Vagina (tissue), 2 donors: ENCODE results near the gene GOSR2. TPM values are rescaled to one million over a fixed set of nuclear protein-coding genes. Genes with fewer than 3 reads are reported as not detected.

Experiments used
- DNase-seq, 2 donors: peaks; one replicate each; pipeline ENCODE4 v3.0.0-alpha.2; 2017; ENCODE audit errors: extremely low spot score in 2 of 2
- H3K27ac ChIP-seq: fragments of 200-600 bp; sonication (generic); one replicate; pipeline ENCODE4 v1.5.1; 2019
- H3K27me3 ChIP-seq: fragments of 200-600 bp; sonication (generic); one replicate; pipeline ENCODE4 v1.5.1; 2019
- H3K36me3 ChIP-seq, 2 donors: fragments of 200-600 bp; sonication (generic); one replicate each; pipeline ENCODE4 v1.5.1; 2017 to 2019
- H3K4me1 ChIP-seq: fragments of 200-600 bp; sonication (generic); one replicate; pipeline ENCODE4 v1.5.1; 2019
- H3K4me3 ChIP-seq, 2 donors: fragments of 200-600 bp; sonication (generic); 1 replicate in 1 of 2; 2 replicates in 1 of 2; pipeline ENCODE4 v1.5.1; 2016 to 2019
- H3K9me3 ChIP-seq: fragments of 200-600 bp; sonication (generic); one replicate; pipeline ENCODE4 v1.5.1; 2019
- POLR2A ChIP-seq, 2 donors: fragments of 450-650 bp; IDR thresholded peaks; one replicate each; pipeline ENCODE4 v1.6.1; 2017; ENCODE audit warnings: antibody characterized with exemption in 2 of 2, mild to moderate bottlenecking in 2 of 2, moderate library complexity in 2 of 2
- POLR2AphosphoS5 ChIP-seq, 2 donors: sonication (generic); formaldehyde crosslinking; IDR thresholded peaks; one replicate each; pipeline ENCODE4 v1.9.0; 2017; ENCODE audit warnings: antibody characterized with exemption in 2 of 2, mild to moderate bottlenecking in 2 of 2, low read depth in 1 of 2; ENCODE audit not compliant: insufficient read depth in 1 of 2
- intact Hi-C: fragments of 100-400 bp; cut with DNase I; formaldehyde crosslinking; loops from one replicate; pipeline ENCODE4 v1.15.1; 2023
- total RNA-seq: library from RNA; depleted of rRNA; stranded (reverse); fragments of >200 nt; gene quantifications from one replicate; pipeline ENCODE4 v1.2.3, GENCODE V29; 2016
- TF ChIP-seq, protein P1 (sequence below), 3 experiments: fragments of 450-650 bp in 2 of 3; fragments of 200-600 bp in 1 of 3; sonication (generic) in 1 of 3; IDR thresholded peaks; one replicate each; pipeline ENCODE4 v1.5.1; 2017 to 2019; ENCODE audit warnings: antibody characterized with exemption in 3 of 3, mild to moderate bottlenecking in 2 of 3, moderate library complexity in 2 of 3

The GOSR2 gene
- total RNA-seq, 1 donor from 2014 or later = 48.1 TPM

GRCh38 chr17:46949291-46950174, 26.6 kb downstream of the GOSR2 start:
- peaks cover 12% of the 10 kb centered on the region for H3K4me1 ChIP-seq
- DNase-seq = no peak
- intact Hi-C loops = no loop called here
- no peaks in the 10 kb centered on the region for H3K27me3 ChIP-seq
- H3K36me3 ChIP-seq = no peaks in the 10 kb centered on the region
- H3K9me3 ChIP-seq = no peaks in the 10 kb centered on the region
- no peak for TF ChIP-seq POLR2A (IDR thresholded peaks at IDR 0.05)
- TF ChIP-seq, protein P1, sequence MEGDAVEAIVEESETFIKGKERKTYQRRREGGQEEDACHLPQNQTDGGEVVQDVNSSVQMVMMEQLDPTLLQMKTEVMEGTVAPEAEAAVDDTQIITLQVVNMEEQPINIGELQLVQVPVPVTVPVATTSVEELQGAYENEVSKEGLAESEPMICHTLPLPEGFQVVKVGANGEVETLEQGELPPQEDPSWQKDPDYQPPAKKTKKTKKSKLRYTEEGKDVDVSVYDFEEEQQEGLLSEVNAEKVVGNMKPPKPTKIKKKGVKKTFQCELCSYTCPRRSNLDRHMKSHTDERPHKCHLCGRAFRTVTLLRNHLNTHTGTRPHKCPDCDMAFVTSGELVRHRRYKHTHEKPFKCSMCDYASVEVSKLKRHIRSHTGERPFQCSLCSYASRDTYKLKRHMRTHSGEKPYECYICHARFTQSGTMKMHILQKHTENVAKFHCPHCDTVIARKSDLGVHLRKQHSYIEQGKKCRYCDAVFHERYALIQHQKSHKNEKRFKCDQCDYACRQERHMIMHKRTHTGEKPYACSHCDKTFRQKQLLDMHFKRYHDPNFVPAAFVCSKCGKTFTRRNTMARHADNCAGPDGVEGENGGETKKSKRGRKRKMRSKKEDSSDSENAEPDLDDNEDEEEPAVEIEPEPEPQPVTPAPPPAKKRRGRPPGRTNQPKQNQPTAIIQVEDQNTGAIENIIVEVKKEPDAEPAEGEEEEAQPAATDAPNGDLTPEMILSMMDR (IDR thresholded peaks at IDR 0.05) = no peak
- TF ChIP-seq POLR2AphosphoS5 (IDR thresholded peaks at IDR 0.05; ENCODE audit: insufficient read depth in 1 of 2, low read depth in 1 of 2) = no peak
- no peak overlapping the region for H3K27ac ChIP-seq
- H3K4me3 ChIP-seq = no peak overlapping the region

DNA sequence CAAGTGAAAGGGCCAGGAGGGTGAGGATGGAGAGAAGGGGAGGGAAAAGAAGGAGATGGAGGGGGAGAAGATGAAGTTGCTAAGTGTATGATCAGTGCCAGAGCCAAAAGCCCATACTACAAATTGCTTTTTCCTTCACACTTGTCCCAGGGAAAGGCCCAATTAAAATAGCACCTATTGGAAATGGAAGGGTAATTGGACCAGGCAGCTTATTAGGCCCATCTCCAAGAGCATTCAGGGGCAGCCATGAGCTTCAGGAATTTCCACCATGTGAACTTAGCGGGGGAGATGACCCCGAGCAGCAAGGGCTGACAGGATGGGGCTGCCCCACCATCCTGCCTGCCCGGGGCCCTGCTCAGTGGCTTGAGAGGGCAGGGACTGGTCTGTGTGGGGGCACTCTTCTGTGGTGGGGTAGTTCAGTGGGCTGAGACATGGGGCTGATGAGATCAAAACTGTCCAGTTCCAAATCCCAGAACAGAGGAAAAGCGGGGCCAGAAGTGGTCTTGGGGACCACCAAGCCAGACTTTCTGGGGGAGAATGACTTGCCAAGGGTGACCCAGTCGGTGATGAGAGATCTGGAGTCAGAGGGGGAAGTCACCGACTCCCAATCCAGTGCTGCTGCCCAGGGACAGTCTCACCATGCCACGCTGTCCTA, 27.5 kb downstream of the GOSR2 start:
- no peak for TF ChIP-seq POLR2AphosphoS5 (IDR thresholded peaks at IDR 0.05; ENCODE audit: insufficient read depth in 1 of 2, low read depth in 1 of 2)
- TF ChIP-seq POLR2A (IDR thresholded peaks at IDR 0.05) = no peak
- TF ChIP-seq, protein P1 (IDR thresholded peaks at IDR 0.05) = no peak
- peaks cover 3% of the 10 kb centered on the region for H3K4me1 ChIP-seq
- intact Hi-C loops = no loop called here

GRCh38 chr17:46950997-46951621, 28.1 kb downstream of the GOSR2 start:
- Histone ChIP-seq H3K27me3 (no peaks in the 10 kb centered on the region), H3K9me3 (no peaks in the 10 kb centered on the region), H3K36me3 (no peaks in the 10 kb centered on the region), H3K4me1 (no peaks in the 10 kb centered on the region), H3K27ac (no peak overlapping the region), H3K4me3 (no peak overlapping the region)
- intact Hi-C loops = no loop called here
- no peak for DNase-seq
- TF ChIP-seq, protein P1 (IDR thresholded peaks at IDR 0.05) = no peak
- TF ChIP-seq POLR2A (IDR thresholded peaks at IDR 0.05) = no peak
- TF ChIP-seq POLR2AphosphoS5 (IDR thresholded peaks at IDR 0.05; ENCODE audit: insufficient read depth in 1 of 2, low read depth in 1 of 2) = no peak

More for the DNA sequence above, 27.5 kb downstream of the GOSR2 start:
- no peak for DNase-seq
- Histone ChIP-seq H3K36me3 (no peaks in the 10 kb centered on the region), H3K27me3 (no peaks in the 10 kb centered on the region), H3K4me3 (no peak overlapping the region), H3K27ac (no peak overlapping the region), H3K9me3 (no peaks in the 10 kb centered on the region)

- Histone ChIP-seq H3K4me3 (no peak overlapping the region), H3K27me3 (no peaks in the 10 kb centered on the region), H3K36me3 (no peaks in the 10 kb centered on the region), H3K9me3 (no peaks in the 10 kb centered on the region), H3K4me1 (no peaks in the 10 kb centered on the region), H3K27ac (no peak overlapping the region)
- TF ChIP-seq, protein P1 (IDR thresholded peaks at IDR 0.05) = no peak
- TF ChIP-seq POLR2AphosphoS5 (IDR thresholded peaks at IDR 0.05; ENCODE audit: insufficient read depth in 1 of 2, low read depth in 1 of 2) (no peak), POLR2A (IDR thresholded peaks at IDR 0.05) (no peak)
- intact Hi-C loops = no loop called here
- no peak for DNase-seq
Measured at GRCh38 chr17:46951706-46952105, 28.7 kb downstream of the GOSR2 start.
